Fibroblast of upper back skin (primary cell): Measurements from ENCODE around the gene MCM3AP.

Experiments used
- DNase-seq: peaks from one replicate; pipeline ENCODE4 v3.0.0-alpha.2; 2013

The MCM3AP gene

DNA sequence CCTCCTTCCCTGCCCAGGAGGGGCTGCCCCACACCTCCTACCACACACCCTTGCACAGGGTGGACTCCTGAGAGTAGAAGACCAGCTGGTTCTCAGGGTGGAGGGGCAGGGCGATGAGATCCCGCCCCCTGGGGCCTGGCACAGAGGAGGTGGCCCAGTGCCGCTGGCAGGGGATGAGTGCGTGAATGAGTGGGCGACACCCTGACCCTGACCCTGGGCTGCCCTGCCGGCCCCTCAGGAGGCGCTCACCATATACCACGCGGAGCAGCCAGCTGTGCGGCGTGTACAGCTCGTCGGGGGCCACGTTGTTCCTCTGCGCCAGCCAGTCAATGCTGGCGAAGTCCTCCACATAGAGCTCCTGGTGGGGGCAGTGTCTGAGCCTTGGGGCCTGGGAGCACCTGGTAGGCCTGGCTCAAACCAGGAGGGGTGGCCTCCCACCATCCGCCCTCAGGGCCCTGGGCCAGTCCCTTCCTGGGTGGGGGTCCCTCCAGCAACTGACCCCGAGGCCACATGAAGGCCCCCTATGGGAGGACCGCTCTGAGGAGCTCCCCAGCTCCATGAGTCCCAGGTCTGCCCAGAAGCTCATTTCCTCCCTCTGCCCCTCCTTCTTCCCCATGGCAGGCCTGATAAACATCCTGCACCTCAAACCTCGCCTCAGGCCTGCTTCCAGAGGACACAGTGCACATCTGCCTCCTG lies 69.8 kb downstream of the MCM3AP start:
- no peak for DNase-seq

DNA sequence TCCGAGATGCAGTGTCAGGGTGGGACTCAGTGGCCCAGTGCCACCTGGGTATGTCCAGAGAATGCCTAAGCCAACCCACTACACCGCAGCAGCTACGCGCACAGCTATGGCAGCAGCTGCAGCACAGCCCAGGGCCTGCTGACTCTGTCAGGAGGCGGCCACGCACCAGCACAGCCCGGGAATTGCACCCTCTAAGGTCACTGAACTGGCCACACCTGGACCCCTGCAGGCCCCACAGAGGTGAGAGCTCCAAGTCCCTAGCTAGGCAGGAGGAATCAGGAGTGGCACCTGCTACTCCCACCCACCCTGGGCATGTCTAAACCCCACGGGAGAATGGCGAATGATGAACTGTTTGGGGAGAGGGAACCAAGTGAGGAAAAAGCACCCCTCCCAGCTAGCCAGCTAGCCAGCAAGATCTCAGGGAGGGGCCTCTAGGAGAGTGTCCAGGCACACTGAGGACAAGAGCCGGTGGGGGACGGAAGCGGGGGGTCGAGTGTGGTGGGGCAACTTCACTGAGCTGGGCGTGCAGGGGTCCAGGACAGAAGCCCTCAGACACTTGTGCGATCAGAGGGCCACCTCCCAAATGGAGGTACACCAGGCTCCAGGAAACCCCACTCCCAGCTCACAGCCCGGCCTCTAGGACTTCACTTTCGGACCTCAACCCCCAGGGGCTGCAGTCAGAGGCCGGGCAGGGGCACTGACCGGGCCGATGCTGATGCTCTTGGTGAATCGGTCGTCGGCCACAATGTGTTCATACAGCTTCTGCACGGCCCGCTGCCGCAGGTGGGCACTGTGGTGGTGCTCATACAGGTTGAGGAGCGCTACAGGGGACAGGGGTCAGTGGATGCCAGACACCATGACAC lies 70.7 kb downstream of the MCM3AP start:
- DNase-seq = no peak

DNA sequence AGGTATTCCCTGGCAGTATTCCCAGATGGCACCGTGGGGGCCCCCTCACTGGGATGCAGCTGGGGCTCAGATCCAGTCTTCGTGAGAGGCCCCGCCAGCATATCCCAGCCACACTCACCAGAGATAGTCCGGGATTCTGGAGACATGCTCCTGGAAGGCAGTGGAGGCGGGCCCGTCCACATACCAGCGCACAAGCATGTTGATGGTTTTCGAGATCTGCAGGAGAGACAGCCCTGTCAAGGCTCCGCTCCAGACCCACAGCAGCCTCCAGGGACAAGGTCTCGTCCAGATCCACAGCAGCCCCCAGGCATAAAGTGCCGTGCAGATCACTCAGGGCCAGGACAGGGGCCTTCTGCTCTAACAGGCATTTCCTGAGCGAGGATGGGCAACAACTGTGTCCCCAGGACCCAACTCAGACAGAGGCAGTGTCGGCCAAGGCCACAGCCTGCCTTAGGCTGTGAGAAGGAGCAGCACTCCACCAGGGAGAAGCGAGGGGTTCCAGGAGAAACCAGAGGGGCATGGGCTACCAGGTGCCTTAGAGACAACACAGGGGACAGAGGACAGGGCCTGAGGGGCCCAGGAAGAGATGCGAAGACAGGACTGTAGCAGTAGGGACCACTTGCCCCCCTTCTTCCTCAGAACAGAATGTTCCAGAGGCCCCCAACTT lies 71.7 kb downstream of the MCM3AP start:
- peak; percentile 6 for DNase-seq

DNA sequence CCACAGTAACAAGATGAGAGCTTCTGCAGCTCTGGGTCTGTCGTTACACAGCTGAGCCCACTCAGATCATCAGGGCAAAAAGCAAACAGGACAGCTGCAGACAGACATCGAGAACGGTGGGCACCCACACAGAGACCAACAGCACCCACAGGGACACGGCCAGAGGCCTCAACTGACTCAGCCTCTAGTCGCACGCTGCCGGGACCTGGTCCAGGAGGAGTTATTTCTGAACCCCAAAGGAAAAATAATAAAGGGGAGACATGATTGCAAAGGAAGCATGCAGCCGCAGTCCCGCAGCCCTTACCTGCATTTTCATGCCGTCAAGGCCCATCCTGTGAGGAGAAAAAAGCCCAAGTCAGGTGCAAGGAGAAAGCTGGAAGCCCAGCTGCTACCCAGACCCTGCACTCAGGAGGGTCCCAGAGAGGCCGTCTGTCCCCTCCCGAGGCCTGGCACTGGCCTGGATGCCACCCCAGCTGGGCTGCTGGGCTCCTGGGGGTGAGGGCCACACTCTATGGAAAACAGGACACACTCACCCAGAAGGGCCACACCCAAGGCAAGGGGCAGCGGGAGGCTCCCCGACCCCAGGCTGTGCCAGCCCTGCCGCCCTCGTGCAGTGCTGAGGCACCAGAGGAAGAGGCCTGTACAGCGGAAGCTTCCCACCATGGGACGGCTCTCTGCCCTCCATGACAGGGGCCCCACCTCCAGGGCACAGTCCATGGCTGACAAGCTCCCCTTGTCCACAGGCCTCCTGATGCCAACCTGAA lies 72.5 kb downstream of the MCM3AP start:
- no peak for DNase-seq

GRCh38 chr21:46211786-46212720 lies 73.4 kb downstream of the MCM3AP start:
- no peak for DNase-seq

DNA sequence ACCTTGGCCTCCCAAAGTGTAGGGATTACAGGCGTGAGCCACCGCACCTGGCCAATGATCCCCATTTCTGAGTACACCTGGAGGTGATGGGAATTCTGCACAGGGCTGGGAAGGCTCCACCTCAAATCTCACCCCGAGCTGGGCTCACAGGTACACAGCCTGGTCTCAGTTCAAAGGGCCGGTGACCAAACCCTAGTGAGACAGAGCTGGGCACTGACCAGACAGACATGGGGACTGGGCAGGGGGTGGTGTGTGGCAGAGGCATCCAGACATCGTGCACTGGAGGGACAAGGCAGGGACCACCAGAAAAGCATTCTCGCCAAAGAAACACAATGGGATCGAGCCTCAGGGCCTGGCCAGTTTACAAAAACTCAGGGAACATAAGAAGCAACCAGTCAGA lies 74.0 kb downstream of the MCM3AP start:
- DNase-seq = no peak

- DNase-seq = no peak
Measured at GRCh38 chr21:46210378-46211136, 74.9 kb downstream of the MCM3AP start.

DNA sequence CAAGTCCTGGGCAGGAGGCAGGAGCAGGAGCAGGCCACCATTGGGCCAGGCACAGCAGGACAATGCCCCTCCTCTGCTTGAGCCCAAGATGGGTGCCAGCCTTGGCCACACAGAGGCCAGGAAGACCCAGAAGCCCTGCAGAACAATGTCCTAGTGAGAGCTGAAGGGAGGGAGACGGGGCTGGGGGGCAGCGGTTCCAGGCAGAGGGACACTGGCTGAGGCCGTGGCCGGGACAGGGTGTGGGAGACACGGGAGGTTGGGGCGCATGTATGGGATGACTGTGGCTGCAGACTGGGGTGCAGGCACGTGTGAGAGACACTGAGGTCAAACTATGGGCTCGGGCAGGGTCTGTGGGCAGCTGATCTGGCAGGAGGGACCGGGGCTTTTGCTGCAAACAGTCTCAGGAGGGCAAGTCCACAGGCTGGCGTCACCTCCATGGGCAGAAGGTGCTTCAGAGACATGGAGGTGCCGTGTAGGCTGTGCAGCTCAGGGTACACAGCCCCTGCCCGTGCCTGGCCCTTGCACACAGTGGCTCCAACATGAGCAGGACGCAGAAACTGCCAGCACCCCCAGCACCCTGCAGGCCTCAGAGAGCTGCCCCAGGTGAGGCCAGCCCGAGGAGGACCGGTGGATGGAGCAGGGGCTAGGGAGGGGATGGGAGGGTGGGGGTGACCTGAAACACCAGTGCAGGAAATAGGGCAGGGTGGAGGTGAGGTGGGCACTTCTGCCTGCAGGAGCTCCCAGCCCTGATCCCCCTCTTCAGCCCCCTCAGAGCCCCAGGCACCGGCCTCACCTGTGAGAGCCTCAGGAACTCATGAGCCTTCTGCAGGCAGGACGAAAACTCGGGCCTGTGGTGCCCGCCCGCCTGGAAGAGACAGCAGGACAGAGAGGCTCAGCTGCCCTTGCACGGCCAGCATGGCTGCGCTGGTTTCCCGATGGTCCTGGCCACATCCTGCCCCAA lies 76.4 kb downstream of the MCM3AP start:
- no peak for DNase-seq

- no peak for DNase-seq
Measured at GRCh38 chr21:46207920-46208591, 77.4 kb downstream of the MCM3AP start.

- DNase-seq = no peak
Measured at GRCh38 chr21:46207006-46207919, 78.1 kb downstream of the MCM3AP start.

DNA sequence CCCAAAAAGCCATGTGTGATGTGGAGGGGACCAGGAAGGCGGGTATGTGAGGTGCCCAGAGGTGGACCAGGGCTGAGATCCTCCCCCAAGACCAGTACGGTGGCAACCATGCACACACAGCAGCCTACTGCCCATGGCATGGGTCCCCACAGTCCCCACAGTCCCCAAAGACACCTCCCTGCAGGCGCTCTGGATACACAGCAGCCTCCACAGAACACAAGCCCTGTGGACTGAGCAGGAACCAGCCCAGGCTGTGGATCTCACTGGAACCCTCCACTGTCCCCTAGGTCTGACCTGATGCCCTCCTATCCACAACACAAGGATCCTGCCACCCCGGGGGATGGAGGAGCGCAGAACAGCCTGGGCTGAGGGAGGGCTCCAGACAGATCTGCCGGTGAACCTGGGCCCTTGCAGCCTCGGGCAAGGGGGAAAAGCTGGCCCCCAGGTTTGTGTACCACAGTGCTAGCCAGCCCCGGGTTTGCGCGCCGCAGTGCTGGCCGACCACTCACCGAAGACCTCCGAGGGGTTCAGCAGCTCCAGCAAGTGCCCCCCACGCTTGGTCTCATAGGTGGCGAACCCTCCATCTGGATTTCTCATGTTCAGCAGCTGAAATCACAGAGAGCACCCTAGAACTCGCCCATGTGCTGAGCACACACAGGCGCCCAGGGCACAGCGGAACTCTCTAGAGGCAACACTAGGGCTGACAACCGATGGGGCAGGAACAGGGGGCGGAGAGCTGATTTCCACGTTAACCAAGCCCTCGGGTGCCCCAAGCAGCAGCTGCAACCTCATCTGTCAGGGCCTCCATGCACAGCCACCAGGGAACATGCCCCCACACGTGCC lies 79.0 kb downstream of the MCM3AP start:
- no peak for DNase-seq

- no peak for DNase-seq
Measured at GRCh38 chr21:46205766-46206162, 79.6 kb downstream of the MCM3AP start.

DNA sequence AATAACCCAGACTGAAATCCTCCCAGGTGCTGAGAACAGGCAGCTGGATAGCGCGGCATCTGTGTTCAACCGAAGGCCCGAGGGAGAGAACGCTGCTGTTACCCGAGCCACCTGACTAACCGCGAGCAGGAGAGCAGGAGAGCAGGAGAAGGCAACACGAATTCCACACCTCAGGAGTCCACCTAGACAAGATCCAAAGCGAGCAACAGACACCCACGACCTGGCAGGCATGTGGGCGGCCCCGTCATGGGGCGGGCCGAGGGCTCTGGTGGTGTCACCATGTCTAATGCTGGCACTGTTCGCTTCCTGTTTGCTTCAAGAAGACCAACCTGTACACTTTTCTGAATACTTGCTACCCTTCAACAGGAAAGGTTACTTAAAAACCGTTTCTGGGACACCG lies 80.2 kb downstream of the MCM3AP start:
- no peak for DNase-seq

DNA sequence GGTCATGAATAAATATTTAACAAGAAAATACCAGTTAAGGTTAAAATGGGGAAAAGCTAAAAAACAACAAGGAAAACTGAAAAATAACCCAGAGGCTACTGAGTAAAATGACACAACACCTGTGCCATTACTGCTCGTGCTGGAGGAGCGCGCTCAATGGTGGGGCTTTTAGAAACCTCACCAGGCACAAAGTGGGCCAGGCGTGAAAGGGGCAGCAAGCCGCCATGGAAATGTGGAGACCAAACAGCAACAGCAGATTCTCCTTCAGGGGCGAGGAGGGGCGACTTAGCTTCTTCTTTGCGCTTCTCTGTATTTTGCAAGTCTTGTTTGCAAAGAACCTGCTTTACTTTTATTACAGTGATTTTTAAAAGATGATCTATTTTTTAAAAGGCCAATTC lies 82.2 kb downstream of the MCM3AP start:
- no peak for DNase-seq

DNA sequence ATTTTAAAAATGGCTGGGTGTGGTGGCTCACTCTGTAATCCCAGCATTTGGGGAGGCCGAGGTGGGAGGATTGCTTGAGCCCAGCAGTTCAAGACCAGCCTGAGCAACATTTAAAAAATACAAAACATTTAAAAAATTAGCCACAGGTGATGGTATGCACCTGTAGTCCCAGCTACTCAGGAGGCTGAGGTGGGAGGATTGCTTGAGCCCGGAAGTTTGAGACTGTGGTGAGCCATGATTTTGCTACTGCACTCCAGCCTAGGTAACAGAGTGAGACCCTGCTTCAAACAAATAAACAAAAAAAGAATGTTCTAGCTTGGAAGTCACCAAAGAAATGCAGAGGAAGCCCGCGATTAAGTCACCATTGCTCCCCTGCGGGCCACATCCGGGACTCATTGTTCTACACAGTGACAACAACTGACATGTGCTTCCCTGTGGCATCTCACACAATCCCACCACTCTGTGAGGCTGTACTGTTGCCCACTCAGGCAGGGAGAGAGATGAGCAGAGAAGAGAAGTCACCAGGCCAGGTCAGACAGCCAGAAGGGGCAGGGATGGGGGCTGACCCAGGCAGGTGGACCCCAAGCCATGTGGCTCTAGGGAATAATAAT lies 82.7 kb downstream of the MCM3AP start:
- DNase-seq = no peak
